ENCODE data around the gene SPTBN5. TPM values are rescaled to one million over a fixed set of nuclear protein-coding genes. Genes with fewer than 3 reads are reported as not detected.

SPTBN5 gene
- 2.2 and 2.6 TPM in 2 replicates for total RNA-seq

GRCh38 chr15:41893422-41894250 is at the start of gene SPTBN5:
Gene SPTBN5, minus strand, starts transcription at chr15:41894053. Its CDS starts 556 bp downstream, at chr15:41893497.
- DNase-seq (ENCODE audit: low read depth in 2 of 2) = no peak

GRCh38 chr15:41942886-41943285 is 49.0 kb upstream of the SPTBN5 start:
- DNase-seq (ENCODE audit: low read depth in 2 of 2) = no peak

GRCh38 chr15:41941644-41942415 is 48.0 kb upstream of the SPTBN5 start:
- DNase-seq (ENCODE audit: low read depth in 2 of 2) = no peak

GRCh38 chr15:41940441-41940857 is 46.6 kb upstream of the SPTBN5 start:
- DNase-seq (ENCODE audit: low read depth in 2 of 2) = peak; percentile 83 to 93

- no peak for DNase-seq (ENCODE audit: low read depth in 2 of 2)
These were observed 46.1 kb upstream of the SPTBN5 start for GRCh38 chr15:41939986-41940385.

GRCh38 chr15:41937568-41937923 is 43.7 kb upstream of the SPTBN5 start:
- DNase-seq (ENCODE audit: low read depth in 2 of 2) = peak in 1 of 2 donors; percentile 76

- peak; percentile 96 to 98 for DNase-seq (ENCODE audit: low read depth in 2 of 2)
These were observed 43.1 kb upstream of the SPTBN5 start for GRCh38 chr15:41936649-41937567.

GRCh38 chr15:41936155-41936554 is 42.3 kb upstream of the SPTBN5 start:
- DNase-seq (ENCODE audit: low read depth in 2 of 2) = no peak

- no peak for DNase-seq (ENCODE audit: low read depth in 2 of 2)
These were observed 41.7 kb upstream of the SPTBN5 start for GRCh38 chr15:41935566-41936020.

- DNase-seq (ENCODE audit: low read depth in 2 of 2) = peak; percentile 60 to 83
These were observed 41.0 kb upstream of the SPTBN5 start for GRCh38 chr15:41934843-41935242.

- DNase-seq (ENCODE audit: low read depth in 2 of 2) = peak in 1 of 2 donors; percentile 76
These were observed 39.9 kb upstream of the SPTBN5 start for GRCh38 chr15:41933771-41934170.

GRCh38 chr15:41933326-41933725 is 39.5 kb upstream of the SPTBN5 start:
- no peak for DNase-seq (ENCODE audit: low read depth in 2 of 2)

GRCh38 chr15:41932511-41933289 is 38.8 kb upstream of the SPTBN5 start:
- DNase-seq (ENCODE audit: low read depth in 2 of 2) = no peak

- no peak for DNase-seq (ENCODE audit: low read depth in 2 of 2)
These were observed 38.2 kb upstream of the SPTBN5 start for GRCh38 chr15:41932101-41932500.

GRCh38 chr15:41930867-41931222 is 37.0 kb upstream of the SPTBN5 start:
- DNase-seq (ENCODE audit: low read depth in 2 of 2) = no peak

GRCh38 chr15:41930221-41930866 is 36.5 kb upstream of the SPTBN5 start:
- peak in 1 of 2 donors; percentile 91 for DNase-seq (ENCODE audit: low read depth in 2 of 2)

GRCh38 chr15:41928637-41929620 is 35.1 kb upstream of the SPTBN5 start:
- DNase-seq (ENCODE audit: low read depth in 2 of 2) = peak; percentile 68 to 85

GRCh38 chr15:41928100-41928499 is 34.2 kb upstream of the SPTBN5 start:
- no peak for DNase-seq (ENCODE audit: low read depth in 2 of 2)

- no peak for DNase-seq (ENCODE audit: low read depth in 2 of 2)
These were observed 33.7 kb upstream of the SPTBN5 start for GRCh38 chr15:41927536-41927935.
